Testis (tissue), 3 donors: ENCODE data around the gene TSPAN33. TPM values are rescaled to one million over a fixed set of nuclear protein-coding genes. Genes with fewer than 3 reads are reported as not detected.
"Not testable (repeated sequence)": the region's sequence is repeated elsewhere in the genome, so short reads cannot be mapped to it uniquely, and the experiment has no call there.

ENCODE experiments used
- DNase-seq: peaks from one replicate; pipeline ENCODE4 v3.0.0-alpha.2; 2019
- H3K27ac ChIP-seq, 2 donors: fragments of 200-600 bp; sonication (generic); one replicate each; pipeline ENCODE4 v1.5.1; 2019
- H3K27me3 ChIP-seq: fragments of 200-600 bp; sonication (generic); one replicate; pipeline ENCODE4 v1.5.1; 2019
- H3K36me3 ChIP-seq: fragments of 200-600 bp; sonication (generic); one replicate; pipeline ENCODE4 v1.5.1; 2017; ENCODE audit warnings: low read depth; ENCODE audit errors: missing control alignments
- H3K4me1 ChIP-seq: fragments of 200-600 bp; sonication (generic); one replicate; pipeline ENCODE4 v1.5.1; 2019
- H3K4me3 ChIP-seq, 2 donors: fragments of 200-600 bp; sonication (generic); one replicate each; pipeline ENCODE4 v1.5.1; 2017 to 2019
- H3K9me3 ChIP-seq: fragments of 200-600 bp; sonication (generic); one replicate; pipeline ENCODE4 v1.5.1; 2017
- CTCF ChIP-seq, 3 experiments: fragments of 450-650 bp in 2 of 3; fragments of 200-600 bp in 1 of 3; sonication (generic) in 1 of 3; IDR thresholded peaks; one replicate each; pipeline ENCODE4 v1.5.1; 2016 to 2019; ENCODE audit warnings: antibody characterized with exemption in 3 of 3, mild to moderate bottlenecking in 2 of 3, moderate library complexity in 1 of 3
- POLR2A ChIP-seq: fragments of 450-650 bp; IDR thresholded peaks from one replicate; pipeline ENCODE4 v1.6.1; 2017; ENCODE audit warnings: antibody characterized with exemption, mild to moderate bottlenecking, moderate library complexity
- WGBS, 2 donors: methylation state at CpG; one replicate each; pipeline ENCODE4 v1.1.5; 2018; 5-methylcytosine and 5-hydroxymethylcytosine counted together
- intact Hi-C: fragments of 100-400 bp; cut with DNase I; formaldehyde crosslinking; loops from one replicate; pipeline ENCODE4 v1.15.1; 2023; ENCODE audit warnings: low total_unique reads
- polyA plus RNA-seq: library from polyadenylated mRNA; stranded (reverse); fragments of 350-450 nt; fragmentation: Illumina TruSeq; extraction: RNeasy Lipid Tissue Mini Kit (QIAGEN cat#74804); gene quantifications from one replicate; pipeline ENCODE4 v1.2.3, GENCODE V29; 2014; ENCODE audit warnings: low read depth, low replicate concordance; ENCODE audit not compliant: insufficient read depth
- total RNA-seq, 2 donors: library from RNA; depleted of rRNA; stranded (reverse); fragments of >200 nt; gene quantifications; one replicate each; pipeline ENCODE4 v1.2.3, GENCODE V29; 2016

The TSPAN33 gene
- total and polyA plus RNA-seq, 3 donors from 2014 or later, result 25.7 to 35.9 (median 35.7) TPM

DNA sequence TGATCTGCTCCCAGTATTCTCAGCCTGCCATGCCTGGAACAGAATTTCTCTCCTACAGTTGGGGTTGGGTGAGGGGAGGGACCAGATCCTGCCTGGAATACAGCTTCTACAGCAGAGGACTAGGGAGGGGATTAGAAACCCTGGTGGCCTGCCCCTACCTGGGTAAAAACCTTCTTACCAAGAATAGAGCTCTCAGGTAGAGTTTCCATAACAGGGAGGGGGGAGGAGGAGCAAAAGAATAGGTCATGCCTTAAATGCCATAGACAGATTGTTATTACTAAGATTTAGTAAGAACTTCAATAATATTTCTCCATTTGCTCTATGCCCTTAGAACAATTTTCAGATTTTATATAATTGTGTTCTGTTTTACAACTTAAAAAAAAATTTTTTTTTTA, 33.5 kb upstream of the TSPAN33 start:
- H3K4me3 ChIP-seq, result no peak overlapping the region
- H3K36me3 ChIP-seq, result no peaks in the 10 kb centered on the region
- H3K27me3 ChIP-seq, result no peaks in the 10 kb centered on the region
- no peak overlapping the region for H3K27ac ChIP-seq
- H3K9me3 ChIP-seq, result no peaks in the 10 kb centered on the region
- peaks cover 4% of the 10 kb centered on the region for H3K4me1 ChIP-seq
- DNase-seq, result no peak
- intact Hi-C loops, result no loop called here
- TF ChIP-seq CTCF (IDR thresholded peaks at IDR 0.05) (no peak), POLR2A (no peak)

GRCh38 chr7:129115676-129116075, 28.8 kb upstream of the TSPAN33 start:
- H3K27me3 ChIP-seq, result no peaks in the 10 kb centered on the region
- H3K27ac ChIP-seq, result no peak overlapping the region
- H3K36me3 ChIP-seq, result no peaks in the 10 kb centered on the region
- intact Hi-C loops, result no loop called here
- TF ChIP-seq CTCF (IDR thresholded peaks at IDR 0.05) (no peak), POLR2A (no peak)
- no peak overlapping the region for H3K4me3 ChIP-seq
- H3K9me3 ChIP-seq, result no peaks in the 10 kb centered on the region
- H3K4me1 ChIP-seq, result peaks cover 2% of the 10 kb centered on the region
- no peak for DNase-seq

GRCh38 chr7:129118182-129118581, 26.3 kb upstream of the TSPAN33 start:
- no peak for DNase-seq
- H3K27me3 ChIP-seq, result no peaks in the 10 kb centered on the region
- H3K4me3 ChIP-seq, result no peak overlapping the region
- intact Hi-C loops, result no loop called here
- TF ChIP-seq POLR2A (no peak), CTCF (IDR thresholded peaks at IDR 0.05) (no peak)
- H3K36me3 ChIP-seq, result no peaks in the 10 kb centered on the region
- no peaks in the 10 kb centered on the region for H3K9me3 ChIP-seq
- H3K27ac ChIP-seq, result no peak overlapping the region
- H3K4me1 ChIP-seq, result no peaks in the 10 kb centered on the region
- WGBS, 2 donors, result 88 to 94% methylated on average over 7 of the region's 7 CpGs

DNA sequence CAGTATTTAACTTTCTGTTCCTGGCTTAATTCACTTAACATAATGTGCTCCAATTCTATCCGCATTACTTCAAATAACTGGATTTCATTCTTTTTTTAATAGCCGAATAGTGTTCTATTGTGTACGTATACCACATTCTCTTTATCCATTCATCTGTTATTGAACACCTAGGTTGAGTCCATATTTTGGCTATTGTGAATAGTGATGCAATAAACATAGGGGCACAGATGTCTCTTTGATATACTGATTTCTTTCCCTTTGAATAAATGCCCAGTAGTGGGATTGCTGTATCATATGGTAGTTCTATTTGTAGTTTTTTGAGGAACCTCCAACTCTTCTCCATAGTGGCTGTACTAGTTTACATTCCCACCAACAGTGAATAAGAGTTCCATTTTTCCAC, 25.5 kb upstream of the TSPAN33 start:
- no peak overlapping the region for H3K27ac ChIP-seq
- WGBS, 2 donors, result 63 to 73% methylated on average over 3 of the region's 3 CpGs

GRCh38 chr7:129121501-129122077, 22.9 kb upstream of the TSPAN33 start:
- H3K9me3 ChIP-seq, H3K4me3 ChIP-seq, H3K4me1 ChIP-seq, H3K27me3 ChIP-seq, DNase-seq, intact Hi-C loops, H3K36me3 ChIP-seq, H3K27ac ChIP-seq: not testable (repeated sequence)
- 92 to 95% methylated on average over 3 of the region's 3 CpGs for WGBS, 2 donors

More for the DNA sequence above, 25.5 kb upstream of the TSPAN33 start:
- DNase-seq, result no peak
- intact Hi-C loops, result no loop called here
- no peaks in the 10 kb centered on the region for H3K36me3 ChIP-seq
- no peak overlapping the region for H3K4me3 ChIP-seq
- H3K27me3 ChIP-seq, result no peaks in the 10 kb centered on the region
- H3K9me3 ChIP-seq, result no peaks in the 10 kb centered on the region
- TF ChIP-seq POLR2A (no peak), CTCF (IDR thresholded peaks at IDR 0.05) (no peak)
- no peaks in the 10 kb centered on the region for H3K4me1 ChIP-seq
